GM10248 (cell line): ENCODE data around the gene CA12.

ENCODE experiments used
- CTCF ChIA-PET: fragments of 300-600 bp; sonication (Branson Sonifier 250); formaldehyde crosslinking; extraction: SDS; loops from one replicate; lab custom pipeline; 2021; ENCODE audit warnings: antibody characterized with exemption; lab: Yijun Ruan, JAX
- POLR2A ChIA-PET: fragments of 350-650 bp; sonication (Branson Sonifier 250); formaldehyde crosslinking; extraction: SDS; loops from one replicate; lab custom pipeline; 2020; ENCODE audit warnings: antibody characterized with exemption; lab: Yijun Ruan, JAX
- DNase-seq: peaks from one replicate; pipeline ENCODE4 v3.0.0; 2012; ENCODE audit errors: extremely low spot score
- TF ChIP-seq, protein P1 (sequence below): IDR thresholded peaks from 2 replicates; pipeline ENCODE4 v1.5.1; 2012; ENCODE audit warnings: mild to moderate bottlenecking, low read depth; ENCODE audit errors: extremely low read depth, missing control alignments, control extremely low read depth

The CA12 gene

DNA sequence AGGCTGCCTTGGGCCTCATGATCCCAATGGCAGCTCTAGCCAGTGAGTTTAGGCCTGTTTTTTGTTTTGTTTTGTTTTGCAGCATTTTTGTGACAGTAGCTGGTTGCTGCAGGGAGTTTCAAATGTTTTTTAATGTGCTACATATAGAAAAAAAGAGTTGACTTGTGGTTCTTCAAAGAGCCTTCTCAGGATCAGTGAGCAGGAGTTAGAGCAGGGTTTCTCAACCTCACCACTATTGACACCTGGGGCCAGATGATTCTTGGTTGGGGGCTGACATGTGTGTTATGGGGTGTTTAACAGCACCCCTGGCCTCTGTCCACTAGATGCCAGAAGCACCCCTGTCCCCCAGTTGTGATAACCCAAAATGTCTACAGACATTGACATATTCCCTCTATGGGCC is 86.3 kb downstream of the CA12 start:
- TF ChIP-seq, protein P1, sequence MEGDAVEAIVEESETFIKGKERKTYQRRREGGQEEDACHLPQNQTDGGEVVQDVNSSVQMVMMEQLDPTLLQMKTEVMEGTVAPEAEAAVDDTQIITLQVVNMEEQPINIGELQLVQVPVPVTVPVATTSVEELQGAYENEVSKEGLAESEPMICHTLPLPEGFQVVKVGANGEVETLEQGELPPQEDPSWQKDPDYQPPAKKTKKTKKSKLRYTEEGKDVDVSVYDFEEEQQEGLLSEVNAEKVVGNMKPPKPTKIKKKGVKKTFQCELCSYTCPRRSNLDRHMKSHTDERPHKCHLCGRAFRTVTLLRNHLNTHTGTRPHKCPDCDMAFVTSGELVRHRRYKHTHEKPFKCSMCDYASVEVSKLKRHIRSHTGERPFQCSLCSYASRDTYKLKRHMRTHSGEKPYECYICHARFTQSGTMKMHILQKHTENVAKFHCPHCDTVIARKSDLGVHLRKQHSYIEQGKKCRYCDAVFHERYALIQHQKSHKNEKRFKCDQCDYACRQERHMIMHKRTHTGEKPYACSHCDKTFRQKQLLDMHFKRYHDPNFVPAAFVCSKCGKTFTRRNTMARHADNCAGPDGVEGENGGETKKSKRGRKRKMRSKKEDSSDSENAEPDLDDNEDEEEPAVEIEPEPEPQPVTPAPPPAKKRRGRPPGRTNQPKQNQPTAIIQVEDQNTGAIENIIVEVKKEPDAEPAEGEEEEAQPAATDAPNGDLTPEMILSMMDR: no peak
- CTCF ChIA-PET: interaction anchor here (1.6 kb wide), 1 partner anchor 16 kb away, joined by 4 read pairs; no protein-coding TSS in a partner anchor
- POLR2A ChIA-PET: no interaction called here
- no peak for DNase-seq

DNA sequence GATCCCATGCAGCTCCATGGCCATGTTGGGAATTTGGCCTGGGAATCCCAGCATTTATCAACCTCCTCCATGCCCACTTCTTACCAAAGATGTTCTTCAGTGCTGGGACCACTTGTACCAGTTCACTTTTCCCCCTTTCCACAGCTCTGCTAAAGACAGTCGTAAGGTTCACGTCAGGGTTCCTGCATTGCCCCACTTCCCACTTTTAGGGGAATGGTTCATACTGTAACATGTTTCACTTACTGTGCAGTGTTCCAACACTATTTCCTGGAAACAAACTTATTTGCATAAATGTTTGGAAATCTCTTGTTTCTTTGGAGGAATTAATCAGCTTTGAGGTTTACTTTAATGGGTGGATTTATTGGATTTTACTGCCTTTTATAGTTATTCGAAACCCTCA is 87.3 kb downstream of the CA12 start:
- ChIA-PET CTCF (interaction anchor here (1.0 kb wide), 1 partner anchor 173 kb away, joined by 3 read pairs; no protein-coding TSS in a partner anchor), POLR2A (no interaction called here)
- no peak for DNase-seq
- TF ChIP-seq, protein P1: no peak

DNA sequence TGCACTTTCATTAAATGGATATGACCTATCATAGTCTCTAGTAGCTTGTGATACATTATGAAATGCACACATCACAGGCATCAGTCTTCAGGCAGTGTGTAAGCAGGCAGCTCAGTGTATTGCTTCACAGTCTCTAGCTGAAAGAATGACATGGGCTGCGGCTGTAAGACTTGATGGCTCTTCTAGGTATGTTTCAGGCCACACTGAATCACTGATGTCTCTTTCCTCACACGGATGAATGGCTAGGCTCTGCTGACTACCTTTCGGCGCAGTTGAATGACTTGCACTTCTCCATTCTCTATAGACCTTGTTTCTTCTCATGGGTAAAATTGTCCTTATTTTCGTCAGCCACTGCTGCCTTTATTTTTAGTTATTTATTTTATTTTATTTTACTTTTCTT is 88.9 kb downstream of the CA12 start:
- ChIA-PET CTCF (interaction anchor here (1.0 to 1.9 kb wide), 3 partner anchors 9 to 47 kb away, joined by 3 to 6 read pairs (median 6); no protein-coding TSS in a partner anchor), POLR2A (no interaction called here)
- TF ChIP-seq, protein P1: no peak
- peak; percentile 38 for DNase-seq

DNA sequence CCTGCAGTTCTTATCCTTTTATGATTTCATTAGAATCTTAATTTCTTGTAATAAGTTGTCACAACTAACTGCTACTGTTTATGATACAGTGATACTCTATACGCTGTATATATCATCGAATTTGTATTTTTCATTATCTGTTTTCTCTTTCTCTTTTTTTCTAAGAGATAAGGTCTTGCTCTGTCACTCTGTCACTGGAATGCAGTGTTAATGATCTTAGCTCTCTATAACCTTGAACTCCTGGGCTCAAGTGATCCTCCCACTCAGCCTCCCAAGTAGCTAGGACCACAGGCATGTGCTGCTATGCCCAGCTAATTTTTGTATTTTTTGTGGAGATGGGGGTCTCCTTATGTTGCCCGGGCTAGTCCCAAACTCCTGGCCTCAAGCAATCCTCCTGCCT is 89.4 kb downstream of the CA12 start:
- TF ChIP-seq, protein P1: no peak
- no peak for DNase-seq
- CTCF ChIA-PET: interaction anchor here (1.0 to 4.0 kb wide), 4 partner anchors 9 to 47 kb away, joined by 3 to 15 read pairs (median 6); no protein-coding TSS in a partner anchor
- POLR2A ChIA-PET: no interaction called here

DNA sequence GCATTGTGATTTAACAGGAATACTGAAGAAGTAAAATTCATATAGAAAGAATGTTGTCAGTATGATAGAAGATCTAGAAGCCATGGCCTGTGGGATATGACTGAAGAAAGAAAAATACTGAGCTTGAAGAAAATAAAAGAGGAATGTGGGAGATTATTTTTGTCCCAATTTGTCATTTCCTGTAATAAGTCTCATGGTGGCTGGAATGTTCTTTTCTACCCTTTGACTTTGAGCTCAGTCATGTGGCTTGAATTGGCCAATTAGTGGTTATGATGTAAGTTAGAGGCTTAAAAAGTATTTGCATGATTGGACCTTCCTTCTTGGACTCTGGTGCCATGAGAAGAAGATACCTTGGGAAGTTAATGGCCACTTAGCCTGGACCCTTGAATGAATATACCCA is 90.1 kb downstream of the CA12 start:
- no peak for DNase-seq
- CTCF ChIA-PET: interaction anchor here (0.7 to 4.0 kb wide), 9 partner anchors 8 to 777 kb away, joined by 3 to 15 read pairs (median 3); no protein-coding TSS in a partner anchor
- POLR2A ChIA-PET: no interaction called here
- TF ChIP-seq, protein P1: no peak

DNA sequence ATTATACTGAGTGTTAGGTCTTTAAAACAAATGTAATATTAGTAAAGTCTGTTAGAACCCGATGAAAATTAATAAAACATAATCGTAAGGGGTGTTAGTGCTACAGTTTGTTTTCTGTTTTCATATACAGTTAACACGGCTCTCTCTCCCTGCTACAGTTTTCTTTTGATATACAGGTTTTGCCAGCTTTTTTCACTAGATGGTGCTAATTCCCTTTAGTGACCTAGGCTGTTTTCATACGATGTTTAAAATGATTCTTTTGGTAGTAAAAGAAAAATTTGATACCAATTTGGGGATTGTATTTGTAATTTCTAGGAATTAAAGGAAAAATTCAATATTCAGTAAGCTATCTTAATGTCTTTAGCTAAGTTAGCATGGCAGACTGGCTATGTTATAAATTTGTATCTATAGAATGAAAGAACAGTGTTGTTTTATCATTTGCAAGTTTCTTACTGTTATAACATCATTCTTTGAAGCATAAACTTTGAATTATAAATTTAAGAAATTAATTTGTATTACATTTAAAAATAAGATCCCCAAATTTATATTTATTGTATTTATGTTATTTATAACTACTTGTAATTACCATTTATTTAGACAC is 92.8 kb downstream of the CA12 start:
- POLR2A ChIA-PET: no interaction called here
- TF ChIP-seq, protein P1: peak; percentile 57
- CTCF ChIA-PET: interaction anchor here (0.8 to 4.0 kb wide), 9 partner anchors 9 to 613 kb away, joined by 3 to 15 read pairs (median 3); no protein-coding TSS in a partner anchor

More for the DNA sequence above, 92.8 kb downstream of the CA12 start:
- DNase-seq: peak; percentile 49
